NCI-H748 treated with DMSO at 0.1 percent for 48 hours (cell line): ENCODE results near the gene PFKM.

ENCODE experiments used
- DNase-seq: peaks from one replicate; lab custom pipeline; 2025; lab: John Stamatoyannopoulos, UW

Gene PFKM

DNA sequence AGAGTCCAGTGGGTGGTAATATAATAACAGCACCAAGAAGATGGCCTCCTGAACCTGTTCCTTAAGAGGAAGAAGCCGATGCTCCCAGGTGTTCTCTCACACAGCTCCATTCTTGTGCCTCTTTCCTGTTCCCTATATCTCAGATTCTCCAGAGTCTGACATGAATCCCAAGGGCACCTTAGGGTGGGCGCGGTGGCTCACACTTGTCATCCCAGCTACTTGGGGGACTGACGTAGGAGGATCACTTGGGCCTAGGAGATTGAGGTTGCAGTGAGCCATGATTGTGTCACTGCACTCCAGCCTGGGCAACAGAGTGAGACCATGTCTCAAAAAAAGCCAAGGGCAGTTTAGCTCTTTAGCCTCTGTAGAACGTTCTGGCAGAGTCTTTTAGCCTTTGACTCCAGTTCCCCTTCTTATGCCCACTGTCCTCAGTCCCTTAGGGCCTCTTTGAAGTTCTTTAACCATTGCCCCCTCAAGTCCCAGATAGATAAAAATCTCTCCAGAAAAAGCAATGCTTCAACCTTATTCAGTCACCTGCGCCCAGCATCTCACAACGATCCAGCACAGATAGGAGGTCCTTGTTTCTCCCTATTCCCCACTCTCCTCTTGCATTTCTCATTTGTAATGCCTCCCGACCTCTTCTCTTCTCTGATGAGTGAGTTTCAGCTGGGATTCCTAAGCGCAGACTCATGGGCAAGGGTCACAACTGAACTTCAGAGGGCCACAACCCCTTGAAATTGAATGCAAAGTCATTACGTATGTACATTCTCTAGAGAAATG is 68.9 kb downstream of the PFKM start:
- no peak for DNase-seq

DNA sequence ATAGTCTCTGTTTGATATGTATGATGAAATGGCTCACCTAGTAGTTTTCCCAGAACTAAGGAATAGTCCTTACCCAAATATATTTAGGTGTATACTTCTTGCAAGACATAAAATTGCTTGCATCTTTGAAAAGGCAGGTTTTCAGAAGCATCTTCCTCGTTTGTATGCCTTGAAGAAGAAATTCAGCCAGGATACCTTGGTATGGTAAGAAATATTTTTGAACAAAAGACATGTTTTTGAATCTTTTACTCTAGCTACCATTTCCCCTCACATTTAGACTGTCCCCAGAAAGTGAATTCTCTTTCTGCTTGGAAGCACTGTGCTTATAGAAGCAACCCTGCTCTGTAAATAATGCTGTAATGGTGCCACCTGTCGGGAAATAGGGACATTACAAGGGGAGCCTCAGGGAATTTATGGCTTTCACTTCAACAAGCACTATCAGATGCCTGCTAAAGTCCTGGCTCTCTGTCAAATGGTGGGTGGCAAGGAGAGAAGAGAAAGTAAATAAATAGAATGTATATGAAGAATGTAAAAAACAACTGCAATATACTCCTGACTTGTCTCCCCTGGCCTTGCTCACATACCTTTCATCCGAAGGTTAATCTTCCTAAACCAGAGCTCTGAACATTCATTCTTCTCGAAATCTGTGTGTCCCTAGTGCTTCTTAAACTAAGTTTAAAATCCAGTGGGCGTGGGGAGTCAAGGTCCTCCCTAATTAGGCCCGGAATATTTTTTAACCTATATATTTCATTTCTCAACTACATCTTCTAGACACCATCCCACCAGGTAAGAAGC is 70.4 kb downstream of the PFKM start:
- peak; percentile 66 for DNase-seq

DNA sequence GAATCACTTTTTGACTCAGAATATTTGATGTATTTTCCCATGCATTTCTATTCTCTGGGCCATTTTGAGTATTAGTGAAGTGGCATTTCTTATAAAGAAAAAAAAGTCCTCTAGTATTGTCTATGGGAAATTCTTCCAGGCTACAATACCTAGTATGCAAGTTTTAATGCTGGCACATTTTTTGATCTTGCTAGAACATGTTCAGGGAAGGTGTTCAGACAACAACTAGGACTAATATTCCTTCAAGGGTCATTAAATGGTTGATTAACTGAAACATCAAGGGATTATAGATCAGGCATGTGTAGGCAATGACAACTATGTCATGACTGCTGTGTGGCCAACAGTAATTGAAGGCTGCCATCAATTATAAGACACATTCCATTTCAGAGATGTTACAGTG is 71.9 kb downstream of the PFKM start:
- no peak for DNase-seq

DNA sequence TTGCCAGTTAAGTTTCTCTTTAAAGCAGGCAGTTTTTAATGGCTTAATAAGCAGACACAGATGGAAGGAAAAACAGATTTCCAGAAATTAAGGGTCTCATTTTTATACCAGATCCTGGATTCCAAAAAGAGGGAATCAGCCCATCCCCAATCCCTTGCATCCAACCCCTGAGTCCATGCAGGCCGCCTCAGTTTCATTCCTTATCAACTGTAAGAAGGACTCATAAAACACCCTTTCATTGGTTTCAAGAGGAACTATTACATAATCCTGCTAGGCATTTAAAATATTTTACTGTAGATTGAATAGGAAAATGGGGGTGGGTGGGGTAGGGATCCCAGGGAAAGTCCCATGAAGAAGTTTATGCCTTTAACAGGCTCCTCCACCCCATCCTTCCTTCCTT is 73.7 kb downstream of the PFKM start:
- DNase-seq, result no peak

DNA sequence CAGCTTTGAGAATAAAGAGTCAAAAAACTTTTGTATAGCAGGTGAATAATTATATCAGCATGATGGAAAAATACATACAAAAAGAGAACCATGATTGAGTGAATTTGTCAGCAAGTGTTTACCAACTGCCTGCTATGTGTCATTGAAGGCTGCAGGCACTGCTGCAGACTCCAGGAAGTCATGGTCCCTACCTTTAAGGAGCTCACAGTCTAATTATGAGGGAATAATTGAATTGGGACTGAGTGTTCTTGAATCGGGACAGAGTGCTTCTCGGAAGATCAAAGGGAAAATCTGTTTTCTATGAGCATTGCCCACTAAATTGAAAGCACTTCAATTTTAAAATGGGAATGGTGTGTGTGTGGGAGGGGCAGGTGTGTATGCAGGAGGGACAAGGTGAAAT is 74.5 kb downstream of the PFKM start:
- DNase-seq, result no peak

DNA sequence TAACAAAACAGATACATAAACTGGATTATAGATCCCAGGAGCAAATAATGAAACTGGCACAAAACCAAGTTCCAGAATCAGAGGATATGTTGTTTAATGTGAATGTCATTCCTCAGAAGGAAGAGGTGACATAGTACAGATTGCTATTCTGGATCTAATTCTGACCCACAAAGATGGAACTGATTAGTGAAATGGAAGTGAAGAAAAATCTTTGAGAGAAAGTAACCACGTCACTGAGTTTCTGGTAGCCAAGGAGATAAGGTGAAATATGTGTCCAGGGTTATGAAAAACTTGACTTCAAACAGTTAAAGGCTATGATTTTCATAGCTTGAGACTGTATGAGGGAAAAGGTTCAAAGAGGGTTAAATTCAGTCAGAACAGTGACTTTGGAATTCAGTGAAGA is 75.6 kb downstream of the PFKM start:
- DNase-seq, result no peak
